Fibroblast of lung (primary cell): ENCODE results near the gene RFK.

Experiments
- EZH2 ChIP-seq: IDR thresholded peaks from 2 replicates; pipeline ENCODE4 v1.5.1; 2012; ENCODE audit warnings: low read length, control low read depth, mild to moderate bottlenecking; ENCODE audit errors: missing control alignments
- TF ChIP-seq, protein P1 (sequence below), 2 donors: IDR thresholded peaks in 1 of 2; conservative IDR thresholded peaks in 1 of 2; 1 replicate in 1 of 2; 2 replicates in 1 of 2; pipeline ENCODE4 v1.5.1; 2011 to 2012; ENCODE audit warnings: low read length in 2 of 2, control low read depth in 1 of 2, inconsistent platforms in 1 of 2, low read depth in 1 of 2, mild to moderate bottlenecking in 1 of 2

DNA sequence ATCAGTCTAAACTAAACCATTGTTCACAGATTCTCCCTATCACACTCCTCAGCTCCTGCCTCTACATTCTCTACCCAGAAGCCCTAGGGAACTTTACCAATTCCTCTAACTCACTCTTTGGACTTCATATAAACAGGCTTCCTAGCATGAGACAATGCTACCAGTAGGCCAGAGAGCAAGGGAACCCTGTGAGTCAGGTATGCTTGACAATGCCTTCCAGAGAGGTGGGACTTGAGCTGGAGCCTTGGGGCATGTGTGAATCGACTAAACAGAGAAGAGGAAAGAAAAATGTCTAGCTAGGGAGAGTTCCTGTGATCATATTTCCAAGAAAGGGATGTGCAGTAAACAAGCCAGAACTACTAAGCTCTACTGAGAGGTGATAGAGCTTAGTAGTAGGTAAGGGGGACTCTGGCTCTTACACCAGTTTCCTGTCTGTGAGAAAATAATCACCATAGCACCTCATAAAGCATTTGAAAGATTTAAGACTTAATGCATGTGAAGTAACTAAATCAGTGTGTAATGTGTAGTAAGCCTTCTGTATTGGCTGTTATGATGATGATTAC is 6.4 kb upstream of the RFK start:
- no peak for TF ChIP-seq EZH2
- TF ChIP-seq, protein P1, sequence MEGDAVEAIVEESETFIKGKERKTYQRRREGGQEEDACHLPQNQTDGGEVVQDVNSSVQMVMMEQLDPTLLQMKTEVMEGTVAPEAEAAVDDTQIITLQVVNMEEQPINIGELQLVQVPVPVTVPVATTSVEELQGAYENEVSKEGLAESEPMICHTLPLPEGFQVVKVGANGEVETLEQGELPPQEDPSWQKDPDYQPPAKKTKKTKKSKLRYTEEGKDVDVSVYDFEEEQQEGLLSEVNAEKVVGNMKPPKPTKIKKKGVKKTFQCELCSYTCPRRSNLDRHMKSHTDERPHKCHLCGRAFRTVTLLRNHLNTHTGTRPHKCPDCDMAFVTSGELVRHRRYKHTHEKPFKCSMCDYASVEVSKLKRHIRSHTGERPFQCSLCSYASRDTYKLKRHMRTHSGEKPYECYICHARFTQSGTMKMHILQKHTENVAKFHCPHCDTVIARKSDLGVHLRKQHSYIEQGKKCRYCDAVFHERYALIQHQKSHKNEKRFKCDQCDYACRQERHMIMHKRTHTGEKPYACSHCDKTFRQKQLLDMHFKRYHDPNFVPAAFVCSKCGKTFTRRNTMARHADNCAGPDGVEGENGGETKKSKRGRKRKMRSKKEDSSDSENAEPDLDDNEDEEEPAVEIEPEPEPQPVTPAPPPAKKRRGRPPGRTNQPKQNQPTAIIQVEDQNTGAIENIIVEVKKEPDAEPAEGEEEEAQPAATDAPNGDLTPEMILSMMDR (conservative IDR thresholded peaks at IDR 0.05 in 1 of 2, IDR thresholded peaks at IDR 0.05 in 1 of 2; ENCODE audit: low read depth in 1 of 2, low read length in 2 of 2): no peak
